ENCODE measurements around the gene LYPD1.

- TF ChIP-seq CTCF (IDR thresholded peaks at IDR 0.05) (no peak), EZH2 (IDR thresholded peaks at IDR 0.05) (no peak)
These were observed 33.4 kb upstream of the LYPD1 start for GRCh38 chr2:132703396-132703795.

All from neural progenitor cell (in vitro differentiated cells).